T47D (cell line): ENCODE data around the gene FBLN1.
A peak's percentile ranks its signal among the peaks of the same experiment; 100 is the strongest.

Source experiments
- DNase-seq, 2 experiments: peaks; one replicate each; pipeline versions ENCODE4 v3.0.0 to v3.0.0-alpha.2; 2011 to 2012; ENCODE audit warnings: low read depth in 1 of 2, low spot score in 1 of 2
- JUND ChIP-seq: IDR thresholded peaks from 2 replicates; pipeline ENCODE4 v1.6.1; 2012; ENCODE audit warnings: low read depth
- in situ Hi-C: cut with HindIII; loops from 2 replicates; pipeline ENCODE4 v1.10.0; 2016; ENCODE audit warnings: low sequenced_read_pairs, low pct_unique_long_range_greater_than_20kb

The FBLN1 gene

GRCh38 chr22:45469281-45470073, 33.2 kb upstream of the FBLN1 start:
- no peak for TF ChIP-seq JUND
- in situ Hi-C loops: no loop called here
- peak in 1 of 2 experiments; percentile 74 for DNase-seq

DNA sequence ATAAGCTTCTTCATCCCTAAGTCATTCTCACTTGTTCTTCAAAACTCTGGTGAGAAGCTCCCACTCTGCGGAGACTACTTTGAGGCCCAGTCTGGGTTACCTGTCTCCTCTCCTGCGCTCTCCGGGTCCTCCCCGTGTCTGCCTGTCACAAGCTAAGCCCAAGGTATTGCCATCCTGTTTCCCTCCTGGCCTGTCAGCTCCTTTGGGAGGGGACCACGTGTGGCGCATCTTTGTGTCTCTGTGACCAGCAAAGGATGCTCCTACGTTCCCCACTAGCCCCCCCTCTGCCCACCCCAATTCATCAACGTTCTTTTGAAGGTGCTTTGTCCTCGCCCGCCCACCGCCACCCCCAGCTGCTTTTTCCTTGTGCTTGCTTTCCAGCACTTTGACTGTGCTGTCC, 31.8 kb upstream of the FBLN1 start:
- in situ Hi-C loops: no loop called here

GRCh38 chr22:45472426-45472825, 30.3 kb upstream of the FBLN1 start:
- DNase-seq: no peak
- in situ Hi-C loops: no loop called here
- no peak for TF ChIP-seq JUND

More for the DNA sequence above, 31.8 kb upstream of the FBLN1 start:
- no peak for TF ChIP-seq JUND
- no peak for DNase-seq

DNA sequence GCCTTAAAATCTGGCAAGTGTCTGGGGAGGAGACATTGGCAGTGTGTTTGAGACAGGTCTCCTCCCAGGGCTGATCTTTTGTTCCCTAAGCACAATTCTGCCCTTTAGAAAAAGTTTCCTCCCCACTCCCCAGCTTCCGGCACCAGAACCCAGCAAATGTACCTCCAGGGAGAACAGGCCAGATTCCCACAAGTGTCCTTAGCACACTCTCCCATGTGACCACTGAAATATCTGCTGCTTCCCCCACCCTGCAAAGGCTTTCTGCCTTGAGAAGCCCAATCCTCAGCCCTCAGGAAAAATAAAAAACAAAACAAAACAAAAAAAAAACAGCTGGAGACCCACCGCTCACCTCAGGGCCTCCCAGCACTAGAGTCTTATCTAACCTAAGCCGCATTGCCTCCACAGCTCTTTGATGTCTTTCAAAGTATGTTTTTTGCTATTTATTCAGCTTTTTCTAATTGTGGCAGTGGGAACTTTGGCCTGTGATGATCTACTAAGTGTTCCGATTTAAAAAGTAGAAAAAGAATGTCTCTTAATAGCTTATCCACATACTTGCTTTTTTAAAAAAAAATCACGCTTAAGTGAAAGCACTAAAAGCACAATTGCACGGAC, 29.0 kb upstream of the FBLN1 start:
- DNase-seq: no peak
- in situ Hi-C loops: no loop called here
- no peak for TF ChIP-seq JUND

GRCh38 chr22:45475063-45475747, 27.5 kb upstream of the FBLN1 start:
- no peak for DNase-seq
- in situ Hi-C loops: no loop called here
- no peak for TF ChIP-seq JUND

DNA sequence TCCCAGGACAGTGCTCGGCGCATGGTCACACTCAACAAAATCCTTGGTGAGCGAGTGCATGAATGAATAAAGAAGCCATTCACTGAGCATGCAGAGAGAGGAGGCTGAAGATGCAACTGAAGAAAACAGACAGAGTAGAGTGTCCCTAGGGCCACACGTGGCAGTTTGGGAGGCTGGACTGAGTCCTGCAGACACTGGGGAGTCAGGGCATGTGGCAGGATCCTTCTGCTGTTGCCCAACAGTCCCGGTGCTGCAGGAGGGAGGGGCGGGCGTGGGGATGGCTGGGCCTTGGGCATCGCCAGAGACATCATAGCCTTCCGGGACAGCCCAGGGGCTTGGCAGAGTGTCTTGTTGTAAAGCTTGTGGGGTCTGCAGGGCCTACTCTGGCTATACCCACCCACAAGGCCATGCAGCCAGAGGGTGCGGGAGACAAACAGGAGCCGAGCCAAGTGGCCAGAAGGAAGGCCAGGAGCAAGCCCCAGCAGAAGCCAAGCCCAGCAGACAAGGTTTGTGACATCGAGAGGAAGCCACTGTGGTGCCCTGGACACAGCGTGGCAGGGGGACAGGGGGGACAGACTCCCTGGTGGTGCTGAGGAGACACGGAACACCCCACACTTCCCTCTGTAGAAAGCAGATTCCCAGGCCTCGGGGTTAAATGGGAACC, 26.7 kb upstream of the FBLN1 start:
- no peak for DNase-seq
- in situ Hi-C loops: no loop called here
- no peak for TF ChIP-seq JUND

GRCh38 chr22:45476814-45477213, 25.9 kb upstream of the FBLN1 start:
- DNase-seq: no peak
- no peak for TF ChIP-seq JUND
- in situ Hi-C loops: no loop called here

DNA sequence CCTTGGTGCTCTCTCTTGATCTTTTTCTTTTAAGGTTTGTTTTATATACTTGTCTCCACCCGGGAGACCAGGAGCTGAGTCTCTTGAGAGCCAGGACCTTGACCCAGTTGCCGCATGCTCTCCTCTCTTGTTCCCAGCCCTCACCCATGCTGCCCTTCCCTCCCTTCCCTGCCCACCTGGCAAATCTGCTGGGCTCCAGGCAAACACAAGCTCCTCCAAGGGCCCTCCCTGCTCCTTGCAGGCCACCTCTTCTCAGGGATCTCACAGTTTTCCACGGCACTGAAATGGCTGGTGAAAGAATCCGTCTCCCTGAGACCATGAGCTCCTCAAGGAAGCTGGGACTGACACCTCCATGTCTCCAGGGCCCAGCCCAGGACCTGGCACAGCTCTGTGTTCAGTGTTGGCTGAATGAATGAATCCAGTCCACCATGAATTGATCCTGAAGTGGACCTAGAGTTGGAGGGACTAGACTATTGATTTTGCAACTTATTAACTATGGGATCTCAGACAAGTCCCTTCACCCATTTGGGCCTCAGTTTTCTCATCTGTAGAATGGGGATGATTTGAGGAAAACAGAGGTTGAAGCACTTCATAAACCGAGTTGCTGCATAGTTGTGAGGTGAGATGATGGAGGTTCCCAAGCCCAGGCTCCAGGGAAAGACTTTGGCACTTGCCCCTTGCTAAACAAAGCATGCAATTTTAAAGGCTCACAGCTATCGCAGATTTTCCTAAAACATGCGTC, 25.1 kb upstream of the FBLN1 start:
- DNase-seq: no peak
- in situ Hi-C loops: no loop called here

GRCh38 chr22:45478108-45478771, 24.4 kb upstream of the FBLN1 start:
- in situ Hi-C loops: no loop called here
- TF ChIP-seq JUND: no peak
- DNase-seq: peak in 1 of 2 experiments; percentile 46

More for the DNA sequence above, 25.1 kb upstream of the FBLN1 start:
- no peak for TF ChIP-seq JUND

GRCh38 chr22:45480717-45481116, 22.0 kb upstream of the FBLN1 start:
- in situ Hi-C loops: no loop called here
- DNase-seq: no peak
- no peak for TF ChIP-seq JUND

DNA sequence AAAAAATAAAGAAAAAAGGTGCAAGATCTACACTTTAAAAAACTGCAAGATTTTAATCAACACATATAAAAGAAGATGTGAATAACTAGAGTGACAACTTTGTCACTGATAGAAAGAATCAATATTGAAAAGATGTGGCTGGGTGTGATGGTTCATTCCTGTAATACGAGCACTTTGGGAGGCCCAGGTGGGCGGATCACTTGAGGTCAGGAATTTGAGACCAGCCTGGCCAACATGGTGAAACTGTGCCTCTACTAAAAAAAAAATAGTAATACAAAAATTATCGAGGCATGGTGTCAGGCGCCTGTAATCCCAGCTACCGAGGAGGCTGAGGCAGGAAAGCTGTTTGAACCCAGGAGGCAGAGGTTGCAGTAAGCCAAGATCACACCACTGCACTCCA, 21.0 kb upstream of the FBLN1 start:
- no peak for TF ChIP-seq JUND
- in situ Hi-C loops: no loop called here
- no peak for DNase-seq
